Glutamatergic neuron (in vitro differentiated cells): ENCODE data around the gene DNAH8. TPM values are rescaled to one million over a fixed set of nuclear protein-coding genes. Genes with fewer than 3 reads are reported as not detected.

Experiments
- DNase-seq: peaks from one replicate; pipeline ENCODE4 v3.0.0; 2022
- H3K27ac Mint-ChIP-seq: one replicate; pipeline ENCODE4 v1.8.0; 2020; ENCODE audit warnings: mild to moderate bottlenecking, mixed read lengths, inconsistent platforms; ENCODE audit not compliant: unreplicated experiment
- H3K27me3 Mint-ChIP-seq: one replicate; pipeline ENCODE4 v1.8.0; 2020; ENCODE audit warnings: mild to moderate bottlenecking, moderate library complexity, mixed read lengths, inconsistent platforms; ENCODE audit not compliant: unreplicated experiment
- H3K36me3 Mint-ChIP-seq: one replicate; pipeline ENCODE4 v1.8.0; 2020; ENCODE audit warnings: mild to moderate bottlenecking, mixed read lengths, inconsistent platforms; ENCODE audit not compliant: unreplicated experiment
- H3K4me1 Mint-ChIP-seq: one replicate; pipeline ENCODE4 v1.8.0; 2020; ENCODE audit warnings: mild to moderate bottlenecking, low read depth, mixed read lengths, inconsistent platforms; ENCODE audit not compliant: unreplicated experiment
- H3K4me3 Mint-ChIP-seq: one replicate; pipeline ENCODE4 v1.8.0; 2020; ENCODE audit warnings: mild to moderate bottlenecking, mixed read lengths, inconsistent platforms; ENCODE audit not compliant: unreplicated experiment
- H3K9me3 Mint-ChIP-seq: one replicate; pipeline ENCODE4 v1.8.0; 2020; ENCODE audit warnings: mild to moderate bottlenecking, moderate library complexity, mixed read lengths, inconsistent platforms; ENCODE audit not compliant: unreplicated experiment
- total RNA-seq: library from RNA; stranded (reverse); fragmentation: NEBNext Ultra II Directional; extraction: Animal tissue kit (Norgen Biotek cat#: 25700); gene quantifications from one replicate; pipeline ENCODE4 v1.2.1, GENCODE V29; 2021; ENCODE audit not compliant: unreplicated experiment
- TF ChIP-seq, protein P1 (sequence below): fragments of 200-600 bp; sonication (generic); IDR thresholded peaks from one replicate; pipeline ENCODE4 v1.5.0; 2021; ENCODE audit not compliant: partially characterized antibody, unreplicated experiment

DNAH8 gene
- total RNA-seq, 1 donor from 2014 or later, result not detected

DNA sequence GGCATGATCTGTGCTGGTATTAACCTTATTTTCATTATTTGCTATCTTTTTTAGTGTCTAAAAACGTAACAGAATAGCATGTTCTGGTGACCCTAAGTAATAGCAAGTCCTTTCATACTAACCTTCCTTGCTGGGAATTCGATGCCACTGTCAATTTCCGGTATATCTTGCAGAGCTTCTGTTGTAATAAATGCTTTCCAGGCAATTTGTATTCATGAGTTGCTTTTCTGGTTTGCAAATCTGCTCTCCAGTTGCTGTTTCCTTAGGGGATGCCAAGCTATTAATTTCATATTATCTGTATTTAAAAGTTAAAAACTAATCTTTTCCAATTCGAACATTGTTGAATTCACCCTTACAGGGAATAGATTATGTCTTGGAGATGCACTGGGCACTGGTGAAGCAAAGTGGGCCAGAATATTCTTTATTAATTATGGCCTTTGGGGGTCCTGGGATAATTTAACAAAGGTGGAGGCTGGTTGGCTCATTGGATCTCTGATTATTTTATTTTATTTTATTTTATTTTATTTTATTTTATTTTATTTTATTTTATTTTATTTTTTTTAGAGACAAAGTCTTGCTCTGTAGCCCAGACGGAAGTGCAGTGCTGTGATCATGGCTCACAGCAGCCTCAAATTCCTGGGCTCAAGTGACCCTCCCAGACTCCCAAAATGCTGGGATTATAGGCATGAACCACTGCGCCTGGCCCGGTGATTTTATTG, 209.8 kb downstream of the DNAH8 start:
- TF ChIP-seq, protein P1, sequence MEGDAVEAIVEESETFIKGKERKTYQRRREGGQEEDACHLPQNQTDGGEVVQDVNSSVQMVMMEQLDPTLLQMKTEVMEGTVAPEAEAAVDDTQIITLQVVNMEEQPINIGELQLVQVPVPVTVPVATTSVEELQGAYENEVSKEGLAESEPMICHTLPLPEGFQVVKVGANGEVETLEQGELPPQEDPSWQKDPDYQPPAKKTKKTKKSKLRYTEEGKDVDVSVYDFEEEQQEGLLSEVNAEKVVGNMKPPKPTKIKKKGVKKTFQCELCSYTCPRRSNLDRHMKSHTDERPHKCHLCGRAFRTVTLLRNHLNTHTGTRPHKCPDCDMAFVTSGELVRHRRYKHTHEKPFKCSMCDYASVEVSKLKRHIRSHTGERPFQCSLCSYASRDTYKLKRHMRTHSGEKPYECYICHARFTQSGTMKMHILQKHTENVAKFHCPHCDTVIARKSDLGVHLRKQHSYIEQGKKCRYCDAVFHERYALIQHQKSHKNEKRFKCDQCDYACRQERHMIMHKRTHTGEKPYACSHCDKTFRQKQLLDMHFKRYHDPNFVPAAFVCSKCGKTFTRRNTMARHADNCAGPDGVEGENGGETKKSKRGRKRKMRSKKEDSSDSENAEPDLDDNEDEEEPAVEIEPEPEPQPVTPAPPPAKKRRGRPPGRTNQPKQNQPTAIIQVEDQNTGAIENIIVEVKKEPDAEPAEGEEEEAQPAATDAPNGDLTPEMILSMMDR, result no peak
- Mint-ChIP-seq H3K27me3 (no peaks in the 10 kb centered on the region), H3K9me3 (no peaks in the 10 kb centered on the region), H3K4me1 (no peaks in the 10 kb centered on the region), H3K27ac (no peak overlapping the region), H3K4me3 (no peak overlapping the region), H3K36me3 (no peaks in the 10 kb centered on the region)
- DNase-seq, result no peak

DNA sequence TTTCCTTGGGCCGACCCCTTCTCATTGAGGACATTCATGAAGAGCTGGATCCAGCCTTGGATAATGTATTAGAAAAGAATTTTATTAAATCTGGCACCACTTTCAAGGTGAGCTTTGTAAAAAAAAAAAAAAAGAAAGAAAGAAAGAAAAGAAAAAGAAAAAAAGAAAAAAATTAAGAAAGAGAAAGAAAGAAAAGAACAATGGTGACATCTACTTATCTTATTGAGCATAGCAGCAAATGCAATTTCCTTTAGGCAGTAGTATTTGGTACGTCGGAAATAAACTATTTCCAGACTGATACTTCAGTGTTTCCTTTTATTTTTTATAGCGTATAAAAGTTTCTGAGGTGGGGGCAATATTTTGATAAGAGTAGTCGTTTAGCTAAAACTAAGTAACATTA, 214.4 kb downstream of the DNAH8 start:
- Mint-ChIP-seq H3K27ac (no peak overlapping the region), H3K36me3 (no peaks in the 10 kb centered on the region), H3K4me3 (no peak overlapping the region), H3K4me1 (no peaks in the 10 kb centered on the region), H3K9me3 (no peaks in the 10 kb centered on the region), H3K27me3 (no peaks in the 10 kb centered on the region)
- no peak for DNase-seq
- TF ChIP-seq, protein P1, result no peak

DNA sequence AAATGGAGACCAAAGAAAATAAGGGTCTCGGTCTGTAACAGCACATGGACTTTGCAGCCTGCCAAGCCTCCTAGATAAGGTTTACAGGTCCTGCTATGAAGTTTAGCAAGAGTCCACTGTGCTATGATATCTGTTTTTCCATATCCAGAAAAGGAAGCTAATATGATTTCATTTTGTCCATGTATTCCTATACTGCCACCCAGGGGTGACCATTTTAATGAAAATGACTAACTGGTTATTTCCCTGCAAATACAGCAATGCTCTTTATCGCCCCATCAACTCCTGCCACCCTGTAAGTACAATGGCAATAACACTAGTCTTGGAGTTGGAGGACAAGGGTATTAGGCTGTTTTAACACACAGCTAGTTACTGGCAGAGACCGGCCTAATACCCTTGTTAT, 218.3 kb downstream of the DNAH8 start:
- H3K36me3 Mint-ChIP-seq, result no peaks in the 10 kb centered on the region
- no peak for DNase-seq
- no peak overlapping the region for H3K4me3 Mint-ChIP-seq
- no peaks in the 10 kb centered on the region for H3K9me3 Mint-ChIP-seq
- peaks cover 1% of the 10 kb centered on the region for H3K27me3 Mint-ChIP-seq
- TF ChIP-seq, protein P1, result no peak
- H3K27ac Mint-ChIP-seq, result no peak overlapping the region
- no peaks in the 10 kb centered on the region for H3K4me1 Mint-ChIP-seq

DNA sequence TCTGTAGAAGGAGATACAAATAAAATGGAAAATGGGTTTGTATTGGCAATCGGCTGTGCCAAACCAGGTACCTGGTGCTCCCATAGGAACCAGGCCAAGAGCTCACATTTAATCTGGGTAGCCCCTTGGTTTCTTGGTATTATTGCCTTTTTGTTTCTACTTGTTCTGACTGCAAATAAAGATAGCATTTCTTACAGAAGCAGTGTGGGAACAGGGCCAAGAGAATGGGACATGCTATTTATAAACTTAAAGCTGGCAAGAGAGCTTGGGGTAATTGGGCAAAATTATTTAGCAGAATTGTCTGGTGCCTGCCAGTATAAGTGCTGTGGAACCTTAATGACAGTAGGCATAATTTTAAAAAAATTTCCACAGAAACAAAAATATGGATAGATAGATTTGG, 219.9 kb downstream of the DNAH8 start:
- TF ChIP-seq, protein P1, result no peak
- H3K9me3 Mint-ChIP-seq, result no peaks in the 10 kb centered on the region
- DNase-seq, result no peak
- H3K36me3 Mint-ChIP-seq, result no peaks in the 10 kb centered on the region
- no peaks in the 10 kb centered on the region for H3K4me1 Mint-ChIP-seq
- no peak overlapping the region for H3K27ac Mint-ChIP-seq
- H3K4me3 Mint-ChIP-seq, result no peak overlapping the region
- peaks cover 1% of the 10 kb centered on the region for H3K27me3 Mint-ChIP-seq

DNA sequence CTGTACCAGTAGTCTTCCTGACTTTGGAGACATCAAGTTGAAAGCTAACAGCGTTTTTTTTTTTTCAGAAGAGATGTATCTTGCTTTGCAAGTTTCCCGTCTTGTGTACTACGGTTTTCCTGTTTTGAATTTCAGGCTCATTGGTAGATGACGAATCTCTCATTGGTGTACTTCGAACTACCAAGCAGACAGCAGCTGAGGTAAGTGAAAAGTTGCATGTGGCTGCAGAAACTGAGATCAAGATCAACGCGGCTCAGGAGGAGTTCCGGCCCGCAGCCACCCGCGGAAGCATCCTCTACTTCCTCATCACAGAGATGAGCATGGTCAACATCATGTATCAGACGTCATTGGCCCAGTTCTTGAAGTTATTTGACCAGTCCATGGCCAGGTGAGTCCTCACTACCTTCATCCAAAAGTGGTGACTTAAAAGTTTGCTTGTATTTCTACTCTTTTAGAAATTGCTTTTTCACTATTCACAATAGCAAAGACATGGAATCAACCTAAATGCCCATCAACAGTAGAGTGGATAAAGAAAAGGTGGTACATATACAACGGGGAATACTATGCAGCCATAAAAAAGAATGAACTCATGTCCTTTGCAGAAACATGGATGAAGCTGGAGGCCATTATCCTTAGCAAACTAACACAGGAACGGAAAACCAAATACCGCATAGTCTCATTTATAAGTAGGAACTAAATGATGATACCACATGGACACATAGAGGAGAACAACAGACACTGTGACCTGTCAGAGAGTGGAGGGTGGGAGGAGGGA, 222.9 kb downstream of the DNAH8 start:
- TF ChIP-seq, protein P1, result no peak
- Mint-ChIP-seq H3K27ac (no peak overlapping the region), H3K4me1 (no peaks in the 10 kb centered on the region), H3K9me3 (no peaks in the 10 kb centered on the region), H3K36me3 (no peaks in the 10 kb centered on the region), H3K4me3 (no peak overlapping the region), H3K27me3 (peaks cover 3% of the 10 kb centered on the region)
- DNase-seq, result no peak
